Stimulated activated CD8-positive, alpha-beta memory T cell treated with anti-CD3 and anti-CD28 coated beads, Interleukin-15, amount 100 ng/mL, for 24 hours (primary cell): ENCODE data around the gene ITGA6.
"Not testable (repeated sequence)": the region's sequence is repeated elsewhere in the genome, so short reads cannot be mapped to it uniquely, and the experiment has no call there.

Experiments used
- DNase-seq: peaks from one replicate; pipeline ENCODE4 v3.0.0-alpha.2; 2020; ENCODE audit warnings: low read depth

The ITGA6 gene

GRCh38 chr2:172516299-172516698, 88.9 kb downstream of the ITGA6 start:
- no peak for DNase-seq

- DNase-seq = no peak
Observed at GRCh38 chr2:172518995-172519394, 91.6 kb downstream of the ITGA6 start.

- no peak for DNase-seq
Observed at GRCh38 chr2:172525601-172526000, 98.2 kb downstream of the ITGA6 start.

- no peak for DNase-seq
Observed at GRCh38 chr2:172531309-172531708, 103.9 kb downstream of the ITGA6 start.

GRCh38 chr2:172532461-172532860, 105.1 kb downstream of the ITGA6 start:
- not testable (repeated sequence) for DNase-seq

- DNase-seq = no peak
Observed at GRCh38 chr2:172533687-172534086, 106.3 kb downstream of the ITGA6 start.

- no peak for DNase-seq
Observed at GRCh38 chr2:172535119-172535518, 107.7 kb downstream of the ITGA6 start.

- not testable (repeated sequence) for DNase-seq
Observed at GRCh38 chr2:172537851-172538250, 110.5 kb downstream of the ITGA6 start.

- no peak for DNase-seq
Observed at GRCh38 chr2:172539767-172540166, 112.4 kb downstream of the ITGA6 start.

GRCh38 chr2:172540421-172540820, 113.0 kb downstream of the ITGA6 start:
- no peak for DNase-seq

- no peak for DNase-seq
Observed at GRCh38 chr2:172545408-172546075, 118.2 kb downstream of the ITGA6 start.

GRCh38 chr2:172549131-172549530, 121.7 kb downstream of the ITGA6 start:
- DNase-seq = no peak

- not testable (repeated sequence) for DNase-seq
Observed at GRCh38 chr2:172549802-172550201, 122.4 kb downstream of the ITGA6 start.

- no peak for DNase-seq
Observed at GRCh38 chr2:172550419-172550818, 123.0 kb downstream of the ITGA6 start.

GRCh38 chr2:172551271-172551670, 123.9 kb downstream of the ITGA6 start:
- DNase-seq = no peak

- DNase-seq = no peak
Observed at GRCh38 chr2:172552547-172553291, 125.3 kb downstream of the ITGA6 start.

GRCh38 chr2:172554352-172555271, 127.2 kb downstream of the ITGA6 start:
- no peak for DNase-seq

GRCh38 chr2:172555272-172555521, 127.8 kb downstream of the ITGA6 start:
- DNase-seq = no peak
